IPS-18c (cell line): ENCODE results near the gene LOXL4.

Experiments used
- H3K4me3 ChIP-seq: 2 replicates; pipeline ENCODE4 v1.7.0; 2013; ENCODE audit warnings: low read depth, mild to moderate bottlenecking, low read length, moderate library complexity; ENCODE audit not compliant: insufficient read depth
- H3K9me3 ChIP-seq: one replicate; pipeline ENCODE4 v1.6.1; 2013; ENCODE audit warnings: mild to moderate bottlenecking, low read length, moderate library complexity; ENCODE audit not compliant: control insufficient read depth, insufficient read depth

Gene LOXL4

GRCh38 chr10:98270073-98270740 is 2.2 kb upstream of the LOXL4 start:
- Histone ChIP-seq H3K9me3 (no peaks in the 10 kb centered on the region), H3K4me3 (no peak overlapping the region)

DNA sequence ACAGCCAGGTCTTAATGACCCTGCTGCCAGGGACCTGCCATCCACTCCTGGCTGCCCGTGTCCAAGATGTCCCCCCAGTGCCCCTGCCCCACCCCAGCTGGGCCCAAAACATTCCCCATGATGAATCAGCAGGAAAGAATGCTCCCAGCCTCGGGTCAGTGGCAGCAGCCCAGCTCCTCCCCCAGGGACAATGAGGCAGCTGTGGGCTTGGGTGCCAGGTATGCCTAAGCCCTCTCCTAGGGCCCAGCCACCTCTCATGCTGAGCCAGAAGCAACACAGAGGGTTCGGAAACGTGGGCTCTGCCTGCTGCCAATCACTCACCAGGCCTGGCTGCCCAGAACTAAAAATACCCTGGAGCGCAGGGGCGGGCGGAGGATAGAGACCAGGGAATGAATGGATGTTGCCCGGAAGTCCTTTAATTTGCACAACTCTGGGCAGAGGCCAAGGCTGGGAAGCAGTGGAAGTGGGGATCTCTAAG is 1.5 kb upstream of the LOXL4 start:
- H3K4me3 ChIP-seq = no peak overlapping the region

GRCh38 chr10:98268694-98269431 is 869 bp upstream of the LOXL4 start:
- no peaks in the 10 kb centered on the region for H3K9me3 ChIP-seq
- peak overlapping the region; percentile 62 for H3K4me3 ChIP-seq

More for the DNA sequence above, 1.5 kb upstream of the LOXL4 start:
- H3K9me3 ChIP-seq = no peaks in the 10 kb centered on the region

DNA sequence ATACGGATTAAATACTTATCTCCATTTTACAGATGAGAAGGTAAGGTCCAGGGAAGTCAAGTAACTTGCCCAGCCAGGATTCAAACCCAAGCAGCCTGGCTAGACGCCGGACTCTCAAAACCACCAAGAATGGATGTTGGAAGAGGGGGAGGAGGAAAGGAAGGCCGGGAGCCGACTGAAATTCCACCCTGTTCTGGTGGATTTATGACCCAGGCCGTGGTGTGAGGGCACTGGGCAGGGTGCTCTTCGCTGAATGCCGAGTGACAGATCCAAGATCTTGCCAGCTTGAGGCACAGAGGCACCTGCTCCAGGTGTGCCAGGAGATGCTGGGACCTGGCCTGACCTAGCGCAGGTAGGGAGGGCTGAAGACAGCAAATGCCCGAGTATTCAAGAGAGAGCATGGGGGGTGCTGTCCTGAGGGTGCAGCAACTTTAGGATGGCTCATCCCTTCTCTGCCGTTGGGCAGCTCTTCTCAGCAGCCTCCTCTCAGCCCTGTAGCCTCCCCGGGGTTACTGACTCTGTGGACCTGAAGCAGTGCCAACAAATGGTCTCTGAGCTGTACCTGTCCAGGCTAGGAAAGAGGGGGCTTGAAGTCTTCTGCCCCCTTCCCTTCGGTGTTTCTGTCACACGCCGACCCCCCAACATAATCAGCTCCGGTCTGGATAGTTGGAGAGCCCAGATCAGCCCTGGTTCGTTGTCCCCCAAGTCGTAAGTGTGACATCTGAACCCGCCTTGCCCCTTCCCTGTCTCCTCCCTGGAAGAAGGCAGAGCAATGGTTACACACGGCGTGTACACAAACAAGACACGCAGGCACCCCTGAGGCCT is 713 bp downstream of the LOXL4 start:
- Histone ChIP-seq H3K9me3 (no peaks in the 10 kb centered on the region), H3K4me3 (no peak overlapping the region)

- Histone ChIP-seq H3K4me3 (no peak overlapping the region), H3K9me3 (no peaks in the 10 kb centered on the region)
Measured at GRCh38 chr10:98266647-98267046, 1.3 kb downstream of the LOXL4 start.

GRCh38 chr10:98265403-98266378 is 2.3 kb downstream of the LOXL4 start:
- H3K4me3 ChIP-seq = no peak overlapping the region

DNA sequence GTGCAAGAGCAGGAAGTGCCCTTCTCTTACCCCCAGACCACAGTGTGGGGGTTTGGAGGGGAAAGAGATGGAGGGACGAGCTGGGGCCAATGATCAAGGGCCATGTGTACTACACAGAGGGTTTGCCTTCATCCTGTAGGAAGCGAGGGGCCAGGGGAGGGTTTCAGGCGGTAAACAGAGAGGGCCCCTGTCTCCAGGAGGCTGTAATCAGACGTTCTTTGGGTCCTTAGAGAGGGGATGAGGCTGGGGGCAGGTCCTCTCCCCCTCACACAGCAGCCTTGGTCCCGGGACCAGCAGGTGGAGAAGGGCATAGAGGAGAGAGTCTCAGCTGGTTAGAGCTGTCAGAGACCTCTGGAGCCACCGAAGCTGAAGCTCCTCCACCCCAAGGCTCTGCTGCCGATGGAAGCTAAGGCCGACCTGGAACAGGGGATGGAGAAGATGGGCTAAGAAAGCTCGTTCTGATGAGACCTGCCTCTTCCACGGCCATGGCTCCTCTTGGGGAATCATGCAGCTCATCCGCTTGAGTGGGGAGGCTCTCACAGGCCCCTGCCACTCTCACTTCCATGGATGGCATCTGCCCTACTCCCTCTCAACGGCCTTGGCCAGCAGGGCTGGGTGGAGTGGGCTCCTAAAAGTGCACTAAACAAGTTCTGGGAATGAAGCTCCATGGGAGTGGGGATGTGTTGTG is 3.5 kb downstream of the LOXL4 start:
- Histone ChIP-seq H3K9me3 (no peaks in the 10 kb centered on the region), H3K4me3 (no peak overlapping the region)

More at GRCh38 chr10:98265403-98266378, 2.3 kb downstream of the LOXL4 start:
- H3K9me3 ChIP-seq = no peaks in the 10 kb centered on the region

GRCh38 chr10:98263088-98263487 is 4.9 kb downstream of the LOXL4 start:
- Histone ChIP-seq H3K9me3 (no peaks in the 10 kb centered on the region), H3K4me3 (no peak overlapping the region)

GRCh38 chr10:98262571-98262970 is 5.4 kb downstream of the LOXL4 start:
- Histone ChIP-seq H3K4me3 (no peak overlapping the region), H3K9me3 (no peaks in the 10 kb centered on the region)

DNA sequence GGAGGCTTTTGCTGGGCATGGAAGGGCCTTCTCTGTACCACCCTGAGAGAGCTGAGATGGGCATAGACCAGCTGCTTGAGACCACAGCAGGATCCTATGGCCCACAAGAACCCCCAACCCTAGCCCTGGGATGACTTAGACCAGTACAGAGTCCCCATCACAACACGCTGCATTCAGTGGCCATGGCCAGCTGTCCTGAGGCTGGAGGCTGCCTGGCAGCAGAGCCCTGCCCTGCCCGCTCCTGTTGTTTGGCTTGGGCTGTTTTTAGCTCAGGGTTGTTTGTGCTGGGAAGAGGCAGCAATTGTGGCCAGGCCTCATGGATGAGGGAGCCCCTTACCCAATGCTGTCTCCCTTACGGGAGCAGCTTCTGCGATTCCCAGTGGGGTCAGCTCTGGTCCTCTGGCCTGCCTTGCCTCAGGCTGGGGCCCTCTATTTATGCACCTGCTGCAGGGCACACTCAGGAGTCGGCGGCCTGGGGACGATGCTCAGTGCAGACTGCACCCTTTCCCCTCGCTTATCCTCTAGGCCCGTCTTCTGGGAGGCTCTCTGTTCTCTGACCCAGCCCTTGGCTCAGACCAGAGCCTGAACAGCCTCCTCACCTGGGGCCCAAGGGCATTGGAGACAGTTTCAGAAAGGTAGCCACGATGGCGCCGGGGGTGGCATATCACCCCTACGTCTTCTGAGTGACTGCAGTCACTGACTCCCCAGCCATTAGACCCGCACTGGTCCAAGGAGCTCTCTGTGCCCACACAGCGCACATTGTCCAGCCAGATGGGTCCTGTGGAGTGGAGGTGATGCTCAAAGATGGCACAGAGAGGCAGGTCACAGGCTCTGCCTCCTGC is 6.3 kb downstream of the LOXL4 start:
- H3K9me3 ChIP-seq = no peaks in the 10 kb centered on the region
- no peak overlapping the region for H3K4me3 ChIP-seq

DNA sequence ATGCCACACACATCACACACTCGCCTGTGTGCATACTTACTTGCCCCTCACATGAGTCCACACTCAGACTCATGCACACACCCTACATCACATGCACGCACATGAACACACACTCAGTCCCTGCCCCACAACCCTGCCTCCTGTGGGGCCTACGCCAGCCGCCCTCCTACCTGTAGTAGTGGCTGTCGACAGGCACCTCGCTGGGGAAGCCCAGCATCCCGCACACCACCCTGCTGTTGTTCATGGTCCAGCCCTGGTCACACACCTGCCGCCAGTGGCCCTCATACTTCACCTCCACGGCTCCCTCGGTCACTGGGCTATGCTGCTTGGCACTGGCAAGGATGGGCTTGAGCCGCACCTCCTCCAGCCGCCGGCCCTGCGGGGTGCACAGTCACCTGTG is 7.2 kb downstream of the LOXL4 start:
- Histone ChIP-seq H3K4me3 (no peak overlapping the region), H3K9me3 (peaks cover 2% of the 10 kb centered on the region)

GRCh38 chr10:98260350-98260749 is 7.6 kb downstream of the LOXL4 start:
- H3K9me3 ChIP-seq = peaks cover 2% of the 10 kb centered on the region

GRCh38 chr10:98259606-98260315 is 8.2 kb downstream of the LOXL4 start:
- Histone ChIP-seq H3K4me3 (no peak overlapping the region), H3K9me3 (peaks cover 2% of the 10 kb centered on the region)

More at GRCh38 chr10:98260350-98260749, 7.6 kb downstream of the LOXL4 start:
- no peak overlapping the region for H3K4me3 ChIP-seq

DNA sequence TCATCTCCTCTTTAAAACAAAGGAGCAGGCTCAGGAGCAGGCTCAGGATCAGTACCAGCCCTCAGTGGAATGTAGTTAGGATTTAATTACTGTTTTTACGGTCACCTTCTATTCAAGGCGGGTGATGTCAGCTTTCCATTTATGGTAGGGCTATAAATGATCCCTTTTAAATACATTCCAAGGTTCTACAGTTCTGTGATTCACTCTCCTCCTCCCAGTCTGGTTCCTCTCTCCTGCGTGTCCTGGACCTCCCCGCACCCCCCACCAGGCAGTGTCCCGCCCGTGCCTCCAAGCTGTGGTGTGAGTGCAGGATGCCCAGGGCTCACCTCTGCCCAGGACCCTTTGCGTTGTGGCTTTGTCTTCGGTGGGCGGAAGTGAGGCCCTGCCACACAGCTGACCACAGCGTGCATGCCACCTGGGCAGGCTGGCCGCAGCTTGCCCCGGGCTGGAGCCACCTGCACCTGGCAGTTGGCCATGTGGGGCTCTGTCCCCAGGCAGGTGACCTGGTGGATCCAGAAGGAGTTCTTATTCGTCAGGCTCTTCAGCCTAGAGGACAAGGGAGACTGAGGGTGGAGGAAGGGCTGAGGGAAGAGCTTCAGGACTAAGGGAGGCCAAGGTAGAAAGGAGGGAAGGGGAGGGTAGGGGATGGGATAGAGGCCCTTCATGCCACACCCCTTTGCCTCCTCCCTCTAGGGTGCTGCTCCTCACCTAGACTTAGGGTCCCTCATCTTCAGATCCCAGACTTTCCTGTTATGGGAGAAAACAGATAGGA is 9.1 kb downstream of the LOXL4 start:
- Histone ChIP-seq H3K4me3 (no peak overlapping the region), H3K9me3 (peaks cover 2% of the 10 kb centered on the region)
